HCT116 (cell line): Measurements from ENCODE around the gene STARD4. TPM values are rescaled to one million over a fixed set of nuclear protein-coding genes. Genes with fewer than 3 reads are reported as not detected.
A peak's percentile ranks its signal among the peaks of the same experiment; 100 is the strongest.

Experiments
- ATAC-seq: fragments of 200-7000 bp; cut with Tn5 transposase; 2 replicates; pipeline ENCODE4 v1.9.1; 2020; ENCODE audit warnings: mild to moderate bottlenecking, moderate library complexity
- BruUV-seq: library from RNA; stranded (reverse); fragments of 400-500 nt; replicated peaks from 2 replicates; lab custom pipeline; 2021; lab: Mats Ljungman, UMichigan
- CTCF ChIA-PET: fragments of 300-600 bp; sonication (Branson Sonifier 250); formaldehyde crosslinking; loops from one replicate; lab custom pipeline; 2021; ENCODE audit warnings: antibody characterized with exemption; lab: Charles Lee
- POLR2A ChIA-PET: fragments of 300-600, 350-600 bp; sonication (Branson Sonifier 250); formaldehyde crosslinking; loops from one replicate; lab custom pipeline; 2021; ENCODE audit warnings: antibody characterized with exemption; lab: Charles Lee
- RAD21 ChIA-PET, 2 experiments: fragments of 300-600 bp; sonication (Branson Sonifier 250); formaldehyde crosslinking; loops; one replicate each; lab custom pipeline; 2023; ENCODE audit warnings: low total read pairs in 2 of 2; ENCODE audit not compliant: uncharacterized antibody in 2 of 2, unreplicated experiment in 2 of 2, low non-redundant PET in 1 of 2; lab: Charles Lee
- DNase-seq: peaks from one replicate; pipeline ENCODE4 v3.0.0-alpha.2; 2010; ENCODE audit warnings: low read depth, low spot score
- H2AFZ ChIP-seq: fragments of 200-600 bp; shearing (Covaris generic), sonication (generic); 2 replicates; pipeline ENCODE4 v1.6.1; 2017; ENCODE audit warnings: low read depth, mixed run types, mixed read lengths, antibody characterized with exemption, low read length; ENCODE audit not compliant: poor library complexity, severe bottlenecking
- H3K27ac ChIP-seq: 2 replicates; pipeline ENCODE4 v1.5.1; 2012; ENCODE audit warnings: low read depth, low read length
- H3K27me3 ChIP-seq: fragments of 200-600 bp; sonication (generic); 2 replicates; pipeline ENCODE4 v1.6.1; 2016; ENCODE audit warnings: mixed run types, low read length, mixed read lengths; ENCODE audit not compliant: insufficient read depth
- H3K36me3 ChIP-seq, 2 experiments: fragments of 200-500 bp in 1 of 2; fragments of 200-600 bp in 1 of 2; sonication (Bioruptor generic) in 1 of 2; sonication (generic) in 1 of 2; 2 replicates each; pipeline versions ENCODE4 v1.5.1 to v1.6.1; 2014 to 2016; ENCODE audit warnings: low read length in 2 of 2, inconsistent platforms in 1 of 2, mixed read lengths in 1 of 2, mixed run types in 1 of 2; ENCODE audit not compliant: insufficient read depth in 2 of 2, control insufficient read depth in 1 of 2
- H3K4me1 ChIP-seq, 2 experiments: fragments of 200-600 bp in 1 of 2; sonication (generic) in 1 of 2; 2 replicates each; pipeline versions ENCODE4 v1.5.1 to v1.6.1; 2012 to 2017; ENCODE audit warnings: low read length in 2 of 2, inconsistent platforms in 1 of 2, mild to moderate bottlenecking in 1 of 2, mixed read lengths in 1 of 2, mixed run types in 1 of 2, moderate library complexity in 1 of 2; ENCODE audit not compliant: insufficient read depth in 2 of 2, control insufficient read depth in 1 of 2
- H3K4me2 ChIP-seq: fragments of 200-600 bp; sonication (generic); 2 replicates; pipeline ENCODE4 v1.6.1; 2017; ENCODE audit warnings: mixed run types, low read length, mixed read lengths
- H3K4me3 ChIP-seq, 2 experiments: fragments of 200-600 bp in 1 of 2; sonication (generic) in 1 of 2; replicated peaks in 1 of 2; 2 replicates each; pipeline ENCODE4 v1.5.1; 2011 to 2016; ENCODE audit warnings: low read length in 2 of 2, control low read depth in 1 of 2, low read depth in 1 of 2, mild to moderate bottlenecking in 1 of 2, mixed read lengths in 1 of 2, mixed run types in 1 of 2
- H3K79me2 ChIP-seq: fragments of 200-600 bp; sonication (generic); 2 replicates; pipeline ENCODE4 v1.6.1; 2017; ENCODE audit warnings: mild to moderate bottlenecking, mixed run types, low read length, moderate library complexity, mixed read lengths; ENCODE audit not compliant: insufficient read depth
- H3K9ac ChIP-seq: fragments of 200-600 bp; sonication (generic); 2 replicates; pipeline ENCODE4 v1.6.1; 2016; ENCODE audit warnings: low read length, mixed read lengths
- H3K9me2 ChIP-seq: fragments of 200-600 bp; sonication (generic), shearing (Covaris generic); 2 replicates; pipeline ENCODE4 v1.6.1; 2017; ENCODE audit warnings: mixed run types, mild to moderate bottlenecking, moderate library complexity; ENCODE audit not compliant: insufficient read depth
- H3K9me3 ChIP-seq, 2 experiments: fragments of 200-500 bp in 1 of 2; fragments of 200-600 bp in 1 of 2; sonication (Bioruptor generic) in 1 of 2; sonication (generic) in 1 of 2; 2 replicates each; pipeline ENCODE4 v1.6.1; 2014 to 2017; ENCODE audit warnings: low read length in 2 of 2, mixed read lengths in 2 of 2, inconsistent platforms in 1 of 2, low read depth in 1 of 2, mild to moderate bottlenecking in 1 of 2, mixed run types in 1 of 2, moderate library complexity in 1 of 2; ENCODE audit not compliant: control insufficient read depth in 1 of 2, insufficient read depth in 1 of 2
- H4K20me1 ChIP-seq: fragments of 200-600 bp; sonication (generic), shearing (Covaris generic); 2 replicates; pipeline ENCODE4 v1.6.1; 2017; ENCODE audit warnings: mixed run types, mild to moderate bottlenecking, moderate library complexity; ENCODE audit not compliant: insufficient read depth
- ATF3 ChIP-seq: IDR thresholded peaks from 2 replicates; pipeline ENCODE4 v1.6.1; 2012
- CEBPB ChIP-seq: IDR thresholded peaks from 2 replicates; pipeline ENCODE4 v1.6.1; 2012; ENCODE audit warnings: low read depth
- EGR1 ChIP-seq: IDR thresholded peaks from 2 replicates; pipeline ENCODE4 v1.6.1; 2012; ENCODE audit warnings: low read depth
- EZH2 ChIP-seq: fragments of 200-600 bp; sonication (generic); IDR thresholded peaks from 2 replicates; pipeline ENCODE4 v1.6.1; 2017; ENCODE audit warnings: antibody characterized with exemption, mixed run types
- FOSL1 ChIP-seq: IDR thresholded peaks from 2 replicates; pipeline ENCODE4 v1.6.1; 2012; ENCODE audit warnings: low read depth
- JUND ChIP-seq: IDR thresholded peaks from 2 replicates; pipeline ENCODE4 v1.6.1; 2012
- POLR2A ChIP-seq: IDR thresholded peaks from 2 replicates; pipeline ENCODE4 v1.7.0; 2011; ENCODE audit warnings: borderline replicate concordance; ENCODE audit not compliant: insufficient read depth, insufficient read length; ENCODE audit errors: extremely low read depth
- POLR2AphosphoS5 ChIP-seq: IDR thresholded peaks from 2 replicates; pipeline ENCODE4 v1.6.1; 2011; ENCODE audit warnings: mild to moderate bottlenecking, low read depth, low read length, moderate library complexity
- RAD21 ChIP-seq: IDR thresholded peaks from 2 replicates; pipeline ENCODE4 v1.6.1; 2012; ENCODE audit warnings: low read depth, mild to moderate bottlenecking
- SIN3A ChIP-seq: IDR thresholded peaks from 2 replicates; pipeline ENCODE4 v1.6.1; 2012; ENCODE audit warnings: low read depth
- SP1 ChIP-seq: IDR thresholded peaks from 2 replicates; pipeline ENCODE4 v1.6.1; 2012; ENCODE audit warnings: low read depth
- SRF ChIP-seq: IDR thresholded peaks from 2 replicates; pipeline ENCODE4 v1.6.1; 2012; ENCODE audit warnings: low read depth
- TCF7L2 ChIP-seq: IDR thresholded peaks from 2 replicates; pipeline ENCODE4 v1.7.0; 2011; ENCODE audit warnings: borderline replicate concordance, inconsistent platforms; ENCODE audit not compliant: insufficient read depth, insufficient read length; ENCODE audit errors: extremely low read depth
- YY1 ChIP-seq: IDR thresholded peaks from 2 replicates; pipeline ENCODE4 v1.6.1; 2011; ENCODE audit warnings: low read length, low read depth, moderate library complexity, mild to moderate bottlenecking; ENCODE audit not compliant: insufficient replicate concordance; ENCODE audit errors: extremely low read depth
- ZNF274 ChIP-seq: fragments of 200-500 bp; sonication (Bioruptor generic); IDR thresholded peaks from 2 replicates; pipeline ENCODE4 v1.6.1; 2014; ENCODE audit warnings: mild to moderate bottlenecking, low read depth, low read length, inconsistent platforms
- intact Hi-C: fragments of 100-400 bp; cut with micrococcal nuclease; formaldehyde crosslinking; loops from 2 replicates; pipeline ENCODE4 v1.10.0; 2022
- total RNA-seq: library from RNA; stranded (reverse); gene quantifications from one replicate; pipeline ENCODE4 v1.2.1, GENCODE V29; 2021; ENCODE audit not compliant: unreplicated experiment
- TF ChIP-seq, protein P1 (sequence below): IDR thresholded peaks from 2 replicates; pipeline ENCODE4 v1.6.1; 2011; ENCODE audit warnings: mild to moderate bottlenecking, low read length, moderate library complexity; ENCODE audit not compliant: insufficient replicate concordance; ENCODE audit errors: extremely low read depth
- TF ChIP-seq, protein P2 (sequence below): IDR thresholded peaks from 2 replicates; pipeline ENCODE4 v1.6.1; 2012
- TF ChIP-seq, protein P3 (sequence below): IDR thresholded peaks from 2 replicates; pipeline ENCODE4 v1.6.1; 2012; ENCODE audit warnings: low read depth

Gene STARD4
- total RNA-seq, 1 experiment from 2014 or later, result 44.3 TPM

- TF ChIP-seq, protein P1, sequence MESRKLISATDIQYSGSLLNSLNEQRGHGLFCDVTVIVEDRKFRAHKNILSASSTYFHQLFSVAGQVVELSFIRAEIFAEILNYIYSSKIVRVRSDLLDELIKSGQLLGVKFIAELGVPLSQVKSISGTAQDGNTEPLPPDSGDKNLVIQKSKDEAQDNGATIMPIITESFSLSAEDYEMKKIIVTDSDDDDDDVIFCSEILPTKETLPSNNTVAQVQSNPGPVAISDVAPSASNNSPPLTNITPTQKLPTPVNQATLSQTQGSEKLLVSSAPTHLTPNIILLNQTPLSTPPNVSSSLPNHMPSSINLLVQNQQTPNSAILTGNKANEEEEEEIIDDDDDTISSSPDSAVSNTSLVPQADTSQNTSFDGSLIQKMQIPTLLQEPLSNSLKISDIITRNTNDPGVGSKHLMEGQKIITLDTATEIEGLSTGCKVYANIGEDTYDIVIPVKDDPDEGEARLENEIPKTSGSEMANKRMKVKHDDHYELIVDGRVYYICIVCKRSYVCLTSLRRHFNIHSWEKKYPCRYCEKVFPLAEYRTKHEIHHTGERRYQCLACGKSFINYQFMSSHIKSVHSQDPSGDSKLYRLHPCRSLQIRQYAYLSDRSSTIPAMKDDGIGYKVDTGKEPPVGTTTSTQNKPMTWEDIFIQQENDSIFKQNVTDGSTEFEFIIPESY, result no peak
- TF ChIP-seq SP1 (no peak), JUND (no peak), YY1 (no peak), RAD21 (no peak), ZNF274 (no peak), POLR2AphosphoS5 (no peak), TCF7L2 (no peak), SIN3A (no peak)
These were observed 58.1 kb downstream of the STARD4 start (continued) for GRCh38 chr5:111454198-111454622.

DNA sequence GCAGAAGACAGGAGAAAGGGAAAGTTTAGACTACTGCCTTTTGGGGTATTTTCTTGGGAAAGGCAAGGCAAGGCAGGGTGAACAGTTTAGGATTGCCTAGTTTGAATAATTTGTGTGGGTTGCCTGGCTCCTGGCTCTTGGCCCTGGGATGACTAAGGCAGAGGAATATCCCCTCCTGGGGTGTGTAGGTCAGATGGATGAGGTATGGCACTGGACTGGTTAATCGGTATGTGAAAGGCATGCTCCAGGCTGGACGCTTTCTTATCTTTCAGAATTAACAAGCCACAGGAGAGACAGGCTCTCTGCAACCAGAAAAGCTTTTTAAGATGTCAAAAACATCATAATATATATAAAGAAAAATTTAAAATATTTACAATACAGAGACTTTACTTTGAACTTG is 58.6 kb downstream of the STARD4 start:
- no peak for DNase-seq
- no peak overlapping the region for H3K9ac ChIP-seq
- ChIA-PET CTCF (no interaction called here), RAD21 (no interaction called here), POLR2A (no interaction called here)
- BruUV-seq, result no TSS peak
- no peaks in the 10 kb centered on the region for H3K79me2 ChIP-seq
- H2AFZ ChIP-seq, result no peak overlapping the region
- H4K20me1 ChIP-seq, result no peaks in the 10 kb centered on the region
- no peaks in the 10 kb centered on the region for H3K36me3 ChIP-seq
- no peak overlapping the region for H3K4me3 ChIP-seq
- no peaks in the 10 kb centered on the region for H3K9me3 ChIP-seq
- H3K27me3 ChIP-seq, result no peaks in the 10 kb centered on the region
- H3K4me2 ChIP-seq, result peak overlapping the region; percentile 17; the same call in 1 of the 2 replicates
- ATAC-seq, result peak; percentile 30; the same call in 1 of the 2 replicates
- H3K4me1 ChIP-seq, result peaks cover 4 to 8% of the 10 kb centered on the region in 2 experiments; a peak in 3 of 4 replicates
- no peak overlapping the region for H3K27ac ChIP-seq
- H3K9me2 ChIP-seq, result no peaks in the 10 kb centered on the region
- intact Hi-C loops, result no loop called here
- no peak for TF ChIP-seq ATF3
- no peak for TF ChIP-seq EZH2
- TF ChIP-seq POLR2A, result no peak
- no peak for TF ChIP-seq TCF7L2
- TF ChIP-seq SRF, result no peak
- TF ChIP-seq, protein P2, sequence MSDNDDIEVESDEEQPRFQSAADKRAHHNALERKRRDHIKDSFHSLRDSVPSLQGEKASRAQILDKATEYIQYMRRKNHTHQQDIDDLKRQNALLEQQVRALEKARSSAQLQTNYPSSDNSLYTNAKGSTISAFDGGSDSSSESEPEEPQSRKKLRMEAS, result no peak
- TF ChIP-seq CEBPB, result no peak
- TF ChIP-seq EGR1, result no peak
- TF ChIP-seq ZNF274, result no peak
- TF ChIP-seq, protein P3, sequence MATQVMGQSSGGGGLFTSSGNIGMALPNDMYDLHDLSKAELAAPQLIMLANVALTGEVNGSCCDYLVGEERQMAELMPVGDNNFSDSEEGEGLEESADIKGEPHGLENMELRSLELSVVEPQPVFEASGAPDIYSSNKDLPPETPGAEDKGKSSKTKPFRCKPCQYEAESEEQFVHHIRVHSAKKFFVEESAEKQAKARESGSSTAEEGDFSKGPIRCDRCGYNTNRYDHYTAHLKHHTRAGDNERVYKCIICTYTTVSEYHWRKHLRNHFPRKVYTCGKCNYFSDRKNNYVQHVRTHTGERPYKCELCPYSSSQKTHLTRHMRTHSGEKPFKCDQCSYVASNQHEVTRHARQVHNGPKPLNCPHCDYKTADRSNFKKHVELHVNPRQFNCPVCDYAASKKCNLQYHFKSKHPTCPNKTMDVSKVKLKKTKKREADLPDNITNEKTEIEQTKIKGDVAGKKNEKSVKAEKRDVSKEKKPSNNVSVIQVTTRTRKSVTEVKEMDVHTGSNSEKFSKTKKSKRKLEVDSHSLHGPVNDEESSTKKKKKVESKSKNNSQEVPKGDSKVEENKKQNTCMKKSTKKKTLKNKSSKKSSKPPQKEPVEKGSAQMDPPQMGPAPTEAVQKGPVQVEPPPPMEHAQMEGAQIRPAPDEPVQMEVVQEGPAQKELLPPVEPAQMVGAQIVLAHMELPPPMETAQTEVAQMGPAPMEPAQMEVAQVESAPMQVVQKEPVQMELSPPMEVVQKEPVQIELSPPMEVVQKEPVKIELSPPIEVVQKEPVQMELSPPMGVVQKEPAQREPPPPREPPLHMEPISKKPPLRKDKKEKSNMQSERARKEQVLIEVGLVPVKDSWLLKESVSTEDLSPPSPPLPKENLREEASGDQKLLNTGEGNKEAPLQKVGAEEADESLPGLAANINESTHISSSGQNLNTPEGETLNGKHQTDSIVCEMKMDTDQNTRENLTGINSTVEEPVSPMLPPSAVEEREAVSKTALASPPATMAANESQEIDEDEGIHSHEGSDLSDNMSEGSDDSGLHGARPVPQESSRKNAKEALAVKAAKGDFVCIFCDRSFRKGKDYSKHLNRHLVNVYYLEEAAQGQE, result no peak
- TF ChIP-seq FOSL1, result no peak
- no peak for TF ChIP-seq RAD21
- TF ChIP-seq POLR2AphosphoS5, result no peak
